Uterus (tissue), 4 donors: ENCODE results near the gene PDCD2L. TPM values are rescaled to one million over a fixed set of nuclear protein-coding genes. Genes with fewer than 3 reads are reported as not detected.
A peak's percentile ranks its signal among the peaks of the same experiment; 100 is the strongest.
"Not testable (repeated sequence)": the region's sequence is repeated elsewhere in the genome, so short reads cannot be mapped to it uniquely, and the experiment has no call there.

Experiments used
- DNase-seq, 2 donors: peaks; one replicate each; pipeline ENCODE4 v3.0.0-alpha.2; 2019 to 2020
- H3K27ac ChIP-seq, 2 donors: fragments of 200-600 bp; sonication (generic); 1 replicate in 1 of 2; 2 replicates in 1 of 2; pipeline ENCODE4 v1.5.1; 2016 to 2018
- H3K27me3 ChIP-seq, 2 donors: fragments of 200-600 bp; sonication (generic); one replicate each; pipeline ENCODE4 v1.5.1; 2018 to 2019; ENCODE audit warnings: control low read depth in 1 of 2
- H3K36me3 ChIP-seq, 2 donors: fragments of 200-600 bp; sonication (generic); one replicate each; pipeline ENCODE4 v1.5.1; 2019; ENCODE audit warnings: control low read depth in 1 of 2
- H3K4me1 ChIP-seq, 2 donors: fragments of 200-600 bp; sonication (generic); one replicate each; pipeline ENCODE4 v1.5.1; 2018 to 2019; ENCODE audit warnings: control low read depth in 1 of 2
- H3K4me3 ChIP-seq, 2 donors: fragments of 200-600 bp; sonication (generic); 1 replicate in 1 of 2; 2 replicates in 1 of 2; pipeline ENCODE4 v1.5.1; 2018 to 2019; ENCODE audit warnings: mild to moderate bottlenecking in 1 of 2
- H3K9me3 ChIP-seq, 2 donors: fragments of 200-600 bp; sonication (generic); one replicate each; pipeline ENCODE4 v1.5.1; 2019; ENCODE audit warnings: control low read depth in 1 of 2
- CTCF ChIP-seq, 4 experiments: fragments of 200-600 bp in 2 of 4; fragments of 450-650 bp in 2 of 4; sonication (generic) in 2 of 4; IDR thresholded peaks; one replicate each; pipeline ENCODE4 v1.5.1; 2016 to 2019; ENCODE audit warnings: antibody characterized with exemption in 4 of 4, mild to moderate bottlenecking in 2 of 4, moderate library complexity in 1 of 4
- POLR2A ChIP-seq, 2 donors: fragments of 450-650 bp; IDR thresholded peaks; one replicate each; pipeline ENCODE4 v1.6.1; 2016; ENCODE audit warnings: antibody characterized with exemption in 2 of 2, mild to moderate bottlenecking in 1 of 2, moderate library complexity in 1 of 2
- intact Hi-C: fragments of 100-400 bp; cut with DNase I; formaldehyde crosslinking; loops from one replicate; pipeline ENCODE4 v1.15.1; 2023; ENCODE audit warnings: low total_unique reads
- total RNA-seq, 4 donors: library from RNA; depleted of rRNA in 3 of 4; stranded (reverse); fragments of >200 nt in 3 of 4; gene quantifications; one replicate each; pipeline versions ENCODE4 v1.1.0 to v1.2.4, GENCODE V29; 2014 to 2023
- donor health status: DM: yes; HTN: yes; CAD: no.

Gene PDCD2L
- total RNA-seq, 4 donors from 2014 or later = 11.1 to 24.8 (median 17.3) TPM

GRCh38 chr19:34436716-34437115, 32.5 kb downstream of the PDCD2L start:
- Histone ChIP-seq H3K27me3 (no peaks in the 10 kb centered on the region), H3K4me3 (no peak overlapping the region), H3K9me3 (no peaks in the 10 kb centered on the region), H3K4me1 (no peaks in the 10 kb centered on the region), H3K27ac (no peak overlapping the region), H3K36me3 (no peaks in the 10 kb centered on the region)
- intact Hi-C loops = loop anchor here (10.0 kb wide), 1 partner anchor 48 kb away; the partner anchor contains the start of gene WTIP
- TF ChIP-seq CTCF (IDR thresholded peaks at IDR 0.05) (no peak), POLR2A (IDR thresholded peaks at IDR 0.05) (no peak)
- no peak for DNase-seq

DNA sequence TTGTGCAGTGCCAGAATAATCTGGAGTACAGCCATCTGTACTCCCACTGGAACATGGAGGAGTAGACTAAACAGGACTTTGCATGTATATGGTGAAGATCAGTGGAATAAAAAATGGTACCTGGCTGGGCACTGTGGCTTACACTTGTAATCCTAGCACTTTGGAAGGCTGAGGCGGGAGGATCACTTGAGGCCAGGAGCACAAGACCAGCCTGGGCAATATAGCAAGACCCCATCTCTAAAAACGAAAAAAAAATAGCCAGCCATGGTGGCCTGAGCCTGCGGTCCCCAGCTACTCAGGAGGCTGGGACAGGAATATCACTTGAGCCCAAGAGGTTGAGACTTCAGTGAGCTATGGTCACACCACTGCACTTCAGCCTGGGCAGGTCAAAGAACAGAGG, 44.0 kb downstream of the PDCD2L start:
- no peak for DNase-seq
- H3K4me3 ChIP-seq = no peak overlapping the region
- H3K4me1 ChIP-seq = no peaks in the 10 kb centered on the region
- H3K27ac ChIP-seq = peak overlapping the region in 1 of 2 donors; percentile 43
- H3K9me3 ChIP-seq = no peaks in the 10 kb centered on the region
- no peaks in the 10 kb centered on the region for H3K27me3 ChIP-seq
- TF ChIP-seq POLR2A (IDR thresholded peaks at IDR 0.05) = no peak
- no peak for TF ChIP-seq CTCF (IDR thresholded peaks at IDR 0.05)
- H3K36me3 ChIP-seq = no peaks in the 10 kb centered on the region
- intact Hi-C loops = no loop called here

GRCh38 chr19:34452723-34453122, 48.5 kb downstream of the PDCD2L start:
- H3K4me1 ChIP-seq = no peaks in the 10 kb centered on the region
- no peaks in the 10 kb centered on the region for H3K27me3 ChIP-seq
- no peak for TF ChIP-seq CTCF (IDR thresholded peaks at IDR 0.05)
- no peak for TF ChIP-seq POLR2A (IDR thresholded peaks at IDR 0.05)
- no peak overlapping the region for H3K4me3 ChIP-seq
- intact Hi-C loops = no loop called here
- no peak overlapping the region for H3K27ac ChIP-seq
- H3K36me3 ChIP-seq = no peaks in the 10 kb centered on the region
- no peak for DNase-seq
- H3K9me3 ChIP-seq = no peaks in the 10 kb centered on the region

- Histone ChIP-seq H3K36me3 (no peaks in the 10 kb centered on the region), H3K27me3 (no peaks in the 10 kb centered on the region), H3K27ac (no peak overlapping the region), H3K9me3 (no peaks in the 10 kb centered on the region), H3K4me3 (no peak overlapping the region), H3K4me1 (no peaks in the 10 kb centered on the region)
- intact Hi-C loops = no loop called here
- no peak for DNase-seq
- TF ChIP-seq POLR2A (IDR thresholded peaks at IDR 0.05) (no peak), CTCF (IDR thresholded peaks at IDR 0.05) (no peak)
Measured at GRCh38 chr19:34454091-34454490, 49.9 kb downstream of the PDCD2L start.

GRCh38 chr19:34454685-34455084, 50.5 kb downstream of the PDCD2L start:
- Histone ChIP-seq H3K36me3 (no peaks in the 10 kb centered on the region), H3K27ac (no peak overlapping the region)

GRCh38 chr19:34455783-34456480, 51.7 kb downstream of the PDCD2L start:
- H3K4me3 ChIP-seq, H3K9me3 ChIP-seq, H3K4me1 ChIP-seq, H3K36me3 ChIP-seq, intact Hi-C loops, DNase-seq, H3K27me3 ChIP-seq, H3K27ac ChIP-seq: not testable (repeated sequence)

More at GRCh38 chr19:34454685-34455084, 50.5 kb downstream of the PDCD2L start:
- intact Hi-C loops = no loop called here
- no peaks in the 10 kb centered on the region for H3K27me3 ChIP-seq
- no peak overlapping the region for H3K4me3 ChIP-seq
- no peak for TF ChIP-seq POLR2A (IDR thresholded peaks at IDR 0.05)
- no peak for TF ChIP-seq CTCF (IDR thresholded peaks at IDR 0.05)
- no peaks in the 10 kb centered on the region for H3K9me3 ChIP-seq
- DNase-seq = no peak
- H3K4me1 ChIP-seq = no peaks in the 10 kb centered on the region
